IPS-20b (cell line): ENCODE results near the gene CHD5.

ENCODE experiments used
- H3K27ac ChIP-seq: one replicate; pipeline ENCODE4 v1.5.1; 2013; ENCODE audit warnings: low read length
- H3K27me3 ChIP-seq: 2 replicates; pipeline ENCODE4 v1.6.1; 2013; ENCODE audit warnings: mild to moderate bottlenecking, low read length, inconsistent platforms; ENCODE audit not compliant: insufficient read depth
- H3K36me3 ChIP-seq: 2 replicates; pipeline ENCODE4 v1.6.1; 2013; ENCODE audit warnings: low read depth, mild to moderate bottlenecking, inconsistent platforms, low read length, moderate library complexity; ENCODE audit not compliant: insufficient read depth
- H3K4me1 ChIP-seq: 2 replicates; pipeline ENCODE4 v1.6.1; 2013; ENCODE audit warnings: mild to moderate bottlenecking, control low read depth, inconsistent platforms, low read length, moderate library complexity; ENCODE audit not compliant: insufficient read depth
- H3K4me3 ChIP-seq: 2 replicates; pipeline ENCODE4 v1.5.1; 2013; ENCODE audit warnings: mild to moderate bottlenecking, low read length, inconsistent platforms
- H3K9ac ChIP-seq: 2 replicates; pipeline ENCODE4 v1.6.1; 2013; ENCODE audit warnings: low read depth, mild to moderate bottlenecking, inconsistent platforms, low read length, moderate library complexity
- H3K9me3 ChIP-seq: 2 replicates; pipeline ENCODE4 v1.6.1; 2013; ENCODE audit warnings: mild to moderate bottlenecking, low read depth, low read length, inconsistent platforms; ENCODE audit not compliant: insufficient read depth

Gene CHD5

GRCh38 chr1:6148497-6149241 lies 31.5 kb downstream of the CHD5 start:
- Histone ChIP-seq H3K9ac (no peak overlapping the region), H3K4me1 (no peaks in the 10 kb centered on the region; the same call in 1 of the 2 replicates), H3K36me3 (no peaks in the 10 kb centered on the region), H3K9me3 (no peaks in the 10 kb centered on the region; the same call in 1 of the 2 replicates), H3K27ac (no peak overlapping the region), H3K27me3 (peaks cover 32% of the 10 kb centered on the region), H3K4me3 (peak overlapping the region; percentile 53)

GRCh38 chr1:6145864-6146410 lies 34.2 kb downstream of the CHD5 start:
- Histone ChIP-seq H3K36me3 (no peaks in the 10 kb centered on the region), H3K27ac (no peak overlapping the region), H3K27me3 (peaks cover 38% of the 10 kb centered on the region), H3K9me3 (no peaks in the 10 kb centered on the region; the same call in 1 of the 2 replicates), H3K9ac (no peak overlapping the region), H3K4me3 (no peak overlapping the region), H3K4me1 (no peaks in the 10 kb centered on the region; the same call in 1 of the 2 replicates)

GRCh38 chr1:6145396-6145750 lies 34.7 kb downstream of the CHD5 start:
- no peak overlapping the region for H3K27ac ChIP-seq
- H3K4me3 ChIP-seq = no peak overlapping the region
- peaks cover 38% of the 10 kb centered on the region for H3K27me3 ChIP-seq
- H3K4me1 ChIP-seq = no peaks in the 10 kb centered on the region; the same call in 1 of the 2 replicates
- H3K9me3 ChIP-seq = no peaks in the 10 kb centered on the region; the same call in 1 of the 2 replicates
- H3K9ac ChIP-seq = no peak overlapping the region
- no peaks in the 10 kb centered on the region for H3K36me3 ChIP-seq

GRCh38 chr1:6144647-6145395 lies 35.3 kb downstream of the CHD5 start:
- Histone ChIP-seq H3K4me1 (no peaks in the 10 kb centered on the region; the same call in 1 of the 2 replicates), H3K36me3 (no peaks in the 10 kb centered on the region), H3K27ac (no peak overlapping the region), H3K9me3 (no peaks in the 10 kb centered on the region; the same call in 1 of the 2 replicates), H3K9ac (no peak overlapping the region), H3K4me3 (no peak overlapping the region), H3K27me3 (peaks cover 34% of the 10 kb centered on the region)

- H3K9ac ChIP-seq = no peak overlapping the region
- H3K4me1 ChIP-seq = no peaks in the 10 kb centered on the region; the same call in 1 of the 2 replicates
- peaks cover 28% of the 10 kb centered on the region for H3K27me3 ChIP-seq
- H3K9me3 ChIP-seq = no peaks in the 10 kb centered on the region
- H3K36me3 ChIP-seq = no peaks in the 10 kb centered on the region
- no peak overlapping the region for H3K4me3 ChIP-seq
- no peak overlapping the region for H3K27ac ChIP-seq
These were observed 35.9 kb downstream of the CHD5 start for GRCh38 chr1:6144175-6144574.

GRCh38 chr1:6143395-6143794 lies 36.7 kb downstream of the CHD5 start:
- H3K9ac ChIP-seq = no peak overlapping the region
- H3K27me3 ChIP-seq = peaks cover 22% of the 10 kb centered on the region
- H3K27ac ChIP-seq = no peak overlapping the region
- H3K4me1 ChIP-seq = no peaks in the 10 kb centered on the region; the same call in 1 of the 2 replicates
- no peak overlapping the region for H3K4me3 ChIP-seq
- H3K36me3 ChIP-seq = no peaks in the 10 kb centered on the region
- no peaks in the 10 kb centered on the region for H3K9me3 ChIP-seq

- Histone ChIP-seq H3K9ac (no peak overlapping the region), H3K4me1 (no peaks in the 10 kb centered on the region; the same call in 1 of the 2 replicates), H3K9me3 (no peaks in the 10 kb centered on the region), H3K27me3 (peaks cover 15% of the 10 kb centered on the region), H3K27ac (no peak overlapping the region), H3K4me3 (no peak overlapping the region), H3K36me3 (no peaks in the 10 kb centered on the region)
These were observed 37.4 kb downstream of the CHD5 start for GRCh38 chr1:6142734-6143133.

- Histone ChIP-seq H3K27ac (no peak overlapping the region), H3K9me3 (no peaks in the 10 kb centered on the region), H3K27me3 (peaks cover 9% of the 10 kb centered on the region), H3K9ac (no peak overlapping the region), H3K4me3 (no peak overlapping the region), H3K4me1 (no peaks in the 10 kb centered on the region; the same call in 1 of the 2 replicates), H3K36me3 (no peaks in the 10 kb centered on the region)
These were observed 38.0 kb downstream of the CHD5 start for GRCh38 chr1:6142036-6142621.

- Histone ChIP-seq H3K36me3 (no peaks in the 10 kb centered on the region), H3K9me3 (no peaks in the 10 kb centered on the region), H3K4me3 (no peak overlapping the region), H3K27me3 (peaks cover 6% of the 10 kb centered on the region), H3K9ac (no peak overlapping the region), H3K4me1 (no peaks in the 10 kb centered on the region; the same call in 1 of the 2 replicates), H3K27ac (no peak overlapping the region)
These were observed 38.5 kb downstream of the CHD5 start for GRCh38 chr1:6141592-6141991.

GRCh38 chr1:6140413-6140812 lies 39.7 kb downstream of the CHD5 start:
- Histone ChIP-seq H3K4me1 (no peaks in the 10 kb centered on the region; the same call in 1 of the 2 replicates), H3K36me3 (no peaks in the 10 kb centered on the region), H3K27me3 (peaks cover 6% of the 10 kb centered on the region), H3K4me3 (no peak overlapping the region), H3K27ac (no peak overlapping the region), H3K9ac (no peak overlapping the region), H3K9me3 (no peaks in the 10 kb centered on the region)

- Histone ChIP-seq H3K4me3 (no peak overlapping the region), H3K9ac (no peak overlapping the region), H3K9me3 (no peaks in the 10 kb centered on the region), H3K4me1 (no peaks in the 10 kb centered on the region), H3K27ac (no peak overlapping the region), H3K36me3 (no peaks in the 10 kb centered on the region), H3K27me3 (peaks cover 4% of the 10 kb centered on the region; the same call in 1 of the 2 replicates)
These were observed 42.4 kb downstream of the CHD5 start for GRCh38 chr1:6137758-6138157.
